Mammary microvascular endothelial cell (primary cell): ENCODE data around the gene OR5V1. TPM values are rescaled to one million over a fixed set of nuclear protein-coding genes. Genes with fewer than 3 reads are reported as not detected.

ENCODE experiments used
- total RNA-seq: library from RNA; depleted of rRNA; stranded (reverse); fragments of >200 nt; gene quantifications from 2 replicates; pipeline ENCODE4 v1.2.3, GENCODE V29; 2015

OR5V1 gene
- not detected in 2 replicates for total RNA-seq

DNA sequence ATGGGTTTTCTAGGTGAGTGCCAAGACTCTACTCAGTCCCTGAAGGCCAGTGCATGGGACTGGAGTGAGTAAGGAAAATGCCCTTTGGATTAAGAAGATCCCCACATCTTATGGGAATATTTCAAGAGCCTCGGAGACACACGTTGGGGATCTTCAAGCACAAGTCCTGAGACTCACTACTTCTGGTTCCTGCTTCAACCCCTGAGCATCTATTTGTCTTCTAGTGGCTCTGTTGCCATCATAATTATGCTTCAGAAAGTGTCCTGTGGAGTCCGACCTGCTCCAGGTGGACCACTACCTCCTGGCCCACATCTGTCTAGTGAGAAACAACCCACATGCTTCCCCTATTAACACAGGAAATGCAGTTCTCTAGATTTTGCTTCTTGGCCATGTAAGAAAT lies at the start of gene OR5V1:
OR5V1 (minus strand) TSS at position 101 of the 400 bp plus-strand sequence. CDS start 12,670 bp downstream, outside the sequence.

DNA sequence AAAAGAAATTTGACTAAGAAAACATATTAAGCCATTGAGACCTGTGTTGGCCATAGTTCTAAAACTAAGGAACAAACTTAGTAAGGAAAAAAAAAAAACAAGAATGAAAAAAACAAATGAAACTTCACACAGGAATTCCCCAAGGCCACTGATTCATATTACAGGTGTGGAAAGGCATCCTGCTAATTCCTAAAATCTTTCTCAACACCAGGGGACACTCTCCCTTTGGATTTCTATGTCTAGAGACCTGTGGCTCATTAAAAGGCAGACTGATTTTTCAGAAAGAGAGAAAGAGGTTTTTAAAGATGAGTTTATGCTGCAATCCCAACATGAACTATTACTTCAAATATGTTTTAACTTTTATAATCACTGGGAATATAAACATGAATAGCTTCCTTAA lies 45.9 kb upstream of the OR5V1 start, which contains the start of gene OR12D1:
OR12D1 (plus strand) TSS at position 341 of the 400 bp plus-strand sequence.

DNA sequence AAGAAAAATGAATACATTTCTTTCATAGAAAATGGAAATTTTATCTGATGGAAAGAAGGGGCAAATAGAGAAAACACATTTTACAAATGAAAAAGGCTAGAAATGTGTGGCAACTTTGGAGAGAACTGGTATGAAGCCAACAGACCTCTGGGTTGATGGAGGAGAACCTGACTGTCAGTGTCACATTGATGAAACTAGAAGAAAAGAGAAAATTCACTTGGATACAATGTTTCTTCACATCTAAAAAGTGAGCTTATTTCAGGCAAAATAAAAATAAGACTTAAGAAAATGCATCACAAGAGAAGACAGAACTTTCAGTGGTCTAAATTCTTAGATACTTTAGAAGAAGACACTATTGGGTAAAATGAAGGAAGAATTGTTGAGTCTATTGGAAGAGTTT lies 26.7 kb upstream of the OR5V1 start, which contains the start of gene OR12D2:
OR12D2 (plus strand) TSS at position 301 of the 400 bp plus-strand sequence. CDS start 1,069 bp downstream, outside the sequence.

DNA sequence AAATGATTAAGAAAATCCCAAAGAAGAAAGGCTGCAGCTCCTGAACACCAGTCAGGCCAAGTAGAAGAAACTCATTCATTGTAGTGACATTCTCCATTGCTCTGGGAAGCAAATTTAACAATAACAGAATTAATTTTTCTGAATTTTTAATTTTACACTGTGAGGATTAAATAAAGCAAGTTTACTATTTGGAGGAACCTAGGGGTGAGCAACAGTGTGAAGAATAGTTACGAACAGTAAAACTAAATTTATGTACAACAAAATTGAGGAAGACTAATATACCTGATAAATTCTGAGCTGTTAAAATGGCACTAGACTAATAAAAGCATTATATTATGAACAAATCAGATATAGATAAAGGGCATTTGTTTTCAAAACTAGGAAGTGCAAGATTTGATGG lies 6.5 kb upstream of the OR5V1 start, which contains the start of gene OR12D3:
OR12D3 (minus strand) TSS at position 101 of the 400 bp plus-strand sequence; CDS start at position 97, 4 bp downstream.

Other genes with a start within 250 kb of the OR5V1 start
- not detected in 2 replicates for gene OR2J2, start 198.0 kb downstream of the OR5V1 start, total RNA-seq
- not detected in 2 replicates for gene OR14J1, start 67.2 kb downstream of the OR5V1 start, total RNA-seq
- gene OR12D3, start 6.4 kb upstream of the OR5V1 start, total RNA-seq: not detected in 2 replicates
- not detected in 2 replicates for gene OR12D2, start 26.8 kb upstream of the OR5V1 start, total RNA-seq
- not detected in 2 replicates for gene OR12D1, start 46.1 kb upstream of the OR5V1 start, total RNA-seq
- not detected in 2 replicates for gene OR10C1, start 70.4 kb upstream of the OR5V1 start, total RNA-seq
- gene OR11A1, start 88.2 kb upstream of the OR5V1 start, total RNA-seq: not detected in 2 replicates
- not detected in 2 replicates for gene OR2H1, start 88.3 kb upstream of the OR5V1 start, total RNA-seq
- not detected in 2 replicates for gene MAS1L, start 119.1 kb upstream of the OR5V1 start, total RNA-seq
- gene UBD, start 190.9 kb upstream of the OR5V1 start, total RNA-seq: 23.4 and 24.5 TPM in 2 replicates
- not detected in 2 replicates for gene OR2H2, start 216.3 kb upstream of the OR5V1 start, total RNA-seq